Testis (tissue), 3 donors: Measurements from ENCODE around the gene GABBR2. TPM values are rescaled to one million over a fixed set of nuclear protein-coding genes. Genes with fewer than 3 reads are reported as not detected.

ENCODE experiments used
- DNase-seq: peaks from one replicate; pipeline ENCODE4 v3.0.0-alpha.2; 2019
- H3K27ac ChIP-seq, 2 donors: fragments of 200-600 bp; sonication (generic); one replicate each; pipeline ENCODE4 v1.5.1; 2019
- H3K27me3 ChIP-seq: fragments of 200-600 bp; sonication (generic); one replicate; pipeline ENCODE4 v1.5.1; 2019
- H3K36me3 ChIP-seq: fragments of 200-600 bp; sonication (generic); one replicate; pipeline ENCODE4 v1.5.1; 2017; ENCODE audit warnings: low read depth; ENCODE audit errors: missing control alignments
- H3K4me1 ChIP-seq: fragments of 200-600 bp; sonication (generic); one replicate; pipeline ENCODE4 v1.5.1; 2019
- H3K4me3 ChIP-seq, 2 donors: fragments of 200-600 bp; sonication (generic); one replicate each; pipeline ENCODE4 v1.5.1; 2017 to 2019
- H3K9me3 ChIP-seq: fragments of 200-600 bp; sonication (generic); one replicate; pipeline ENCODE4 v1.5.1; 2017
- POLR2A ChIP-seq: fragments of 450-650 bp; IDR thresholded peaks from one replicate; pipeline ENCODE4 v1.6.1; 2017; ENCODE audit warnings: antibody characterized with exemption, mild to moderate bottlenecking, moderate library complexity
- WGBS, 2 donors: methylation state at CpG; one replicate each; pipeline ENCODE4 v1.1.5; 2018; 5-methylcytosine and 5-hydroxymethylcytosine counted together
- intact Hi-C: fragments of 100-400 bp; cut with DNase I; formaldehyde crosslinking; loops from one replicate; pipeline ENCODE4 v1.15.1; 2023; ENCODE audit warnings: low total_unique reads
- polyA plus RNA-seq: library from polyadenylated mRNA; stranded (reverse); fragments of 350-450 nt; fragmentation: Illumina TruSeq; extraction: RNeasy Lipid Tissue Mini Kit (QIAGEN cat#74804); gene quantifications from one replicate; pipeline ENCODE4 v1.2.3, GENCODE V29; 2014; ENCODE audit warnings: low read depth, low replicate concordance; ENCODE audit not compliant: insufficient read depth
- total RNA-seq, 2 donors: library from RNA; depleted of rRNA; stranded (reverse); fragments of >200 nt; gene quantifications; one replicate each; pipeline ENCODE4 v1.2.3, GENCODE V29; 2016
- TF ChIP-seq, protein P1 (sequence below), 3 experiments: fragments of 450-650 bp in 2 of 3; fragments of 200-600 bp in 1 of 3; sonication (generic) in 1 of 3; IDR thresholded peaks; one replicate each; pipeline ENCODE4 v1.5.1; 2016 to 2019; ENCODE audit warnings: antibody characterized with exemption in 3 of 3, mild to moderate bottlenecking in 2 of 3, moderate library complexity in 1 of 3

Gene GABBR2
- total and polyA plus RNA-seq, 3 donors from 2014 or later: 3.0 to 8.1 (median 6.9) TPM

DNA sequence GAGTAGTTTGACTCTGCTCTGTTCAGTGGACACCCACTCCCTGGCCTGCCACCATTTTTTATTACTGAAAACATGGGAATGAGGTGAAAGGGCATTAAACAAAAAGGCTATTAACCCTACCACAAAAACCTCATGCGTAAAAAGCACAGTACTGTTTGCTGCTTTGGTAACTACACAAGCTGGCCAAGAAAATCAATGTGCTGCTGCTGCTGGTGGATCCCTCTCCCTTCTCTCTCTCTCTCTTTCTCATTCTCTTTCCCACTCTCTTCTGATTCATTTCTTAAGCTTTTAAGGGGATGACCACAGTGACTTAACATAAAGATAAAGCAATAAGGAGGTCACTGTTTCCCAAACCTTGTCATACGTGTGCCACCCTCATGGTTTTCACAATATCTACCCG lies 270.1 kb downstream of the GABBR2 start:
- H3K36me3 ChIP-seq: no peaks in the 10 kb centered on the region
- TF ChIP-seq POLR2A: no peak
- TF ChIP-seq, protein P1, sequence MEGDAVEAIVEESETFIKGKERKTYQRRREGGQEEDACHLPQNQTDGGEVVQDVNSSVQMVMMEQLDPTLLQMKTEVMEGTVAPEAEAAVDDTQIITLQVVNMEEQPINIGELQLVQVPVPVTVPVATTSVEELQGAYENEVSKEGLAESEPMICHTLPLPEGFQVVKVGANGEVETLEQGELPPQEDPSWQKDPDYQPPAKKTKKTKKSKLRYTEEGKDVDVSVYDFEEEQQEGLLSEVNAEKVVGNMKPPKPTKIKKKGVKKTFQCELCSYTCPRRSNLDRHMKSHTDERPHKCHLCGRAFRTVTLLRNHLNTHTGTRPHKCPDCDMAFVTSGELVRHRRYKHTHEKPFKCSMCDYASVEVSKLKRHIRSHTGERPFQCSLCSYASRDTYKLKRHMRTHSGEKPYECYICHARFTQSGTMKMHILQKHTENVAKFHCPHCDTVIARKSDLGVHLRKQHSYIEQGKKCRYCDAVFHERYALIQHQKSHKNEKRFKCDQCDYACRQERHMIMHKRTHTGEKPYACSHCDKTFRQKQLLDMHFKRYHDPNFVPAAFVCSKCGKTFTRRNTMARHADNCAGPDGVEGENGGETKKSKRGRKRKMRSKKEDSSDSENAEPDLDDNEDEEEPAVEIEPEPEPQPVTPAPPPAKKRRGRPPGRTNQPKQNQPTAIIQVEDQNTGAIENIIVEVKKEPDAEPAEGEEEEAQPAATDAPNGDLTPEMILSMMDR (IDR thresholded peaks at IDR 0.05): no peak
- 80 to 81% methylated on average over 3 of the region's 3 CpGs for WGBS, 2 donors
- DNase-seq: no peak
- H3K9me3 ChIP-seq: no peaks in the 10 kb centered on the region
- no peak overlapping the region for H3K27ac ChIP-seq
- no peak overlapping the region for H3K4me3 ChIP-seq
- H3K4me1 ChIP-seq: no peaks in the 10 kb centered on the region
- H3K27me3 ChIP-seq: no peaks in the 10 kb centered on the region
- intact Hi-C loops: no loop called here

DNA sequence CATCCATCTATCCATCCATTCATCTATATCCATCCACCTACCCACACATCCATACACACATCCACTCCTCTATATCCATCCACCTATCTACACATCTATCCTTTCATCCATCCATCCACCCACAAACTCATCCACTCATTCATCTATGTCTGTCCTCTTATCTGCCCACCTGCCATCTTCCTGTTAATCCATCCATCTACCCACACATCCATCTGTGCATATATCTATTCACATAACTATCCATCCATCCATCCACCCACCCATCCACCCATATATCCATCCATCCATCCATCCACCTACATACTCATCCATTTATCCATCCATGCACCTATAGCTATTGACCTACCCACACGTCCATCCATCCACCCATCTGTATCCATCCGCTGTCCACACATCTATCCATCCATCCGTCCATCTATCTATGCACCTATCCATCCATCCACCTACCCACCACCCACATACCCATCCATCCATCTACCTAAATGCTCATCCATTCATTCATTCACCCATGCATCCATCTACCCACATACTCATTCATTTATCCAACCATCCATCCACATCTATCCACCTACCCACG lies 271.2 kb downstream of the GABBR2 start:
- Histone ChIP-seq H3K9me3 (no peaks in the 10 kb centered on the region), H3K27me3 (no peaks in the 10 kb centered on the region), H3K4me1 (no peaks in the 10 kb centered on the region), H3K4me3 (no peak overlapping the region), H3K36me3 (no peaks in the 10 kb centered on the region), H3K27ac (no peak overlapping the region)
- no peak for DNase-seq
- TF ChIP-seq, protein P1 (IDR thresholded peaks at IDR 0.05): no peak
- no peak for TF ChIP-seq POLR2A
- 85 to 92% methylated on average over 4 of the region's 4 CpGs for WGBS, 2 donors
- intact Hi-C loops: no loop called here

DNA sequence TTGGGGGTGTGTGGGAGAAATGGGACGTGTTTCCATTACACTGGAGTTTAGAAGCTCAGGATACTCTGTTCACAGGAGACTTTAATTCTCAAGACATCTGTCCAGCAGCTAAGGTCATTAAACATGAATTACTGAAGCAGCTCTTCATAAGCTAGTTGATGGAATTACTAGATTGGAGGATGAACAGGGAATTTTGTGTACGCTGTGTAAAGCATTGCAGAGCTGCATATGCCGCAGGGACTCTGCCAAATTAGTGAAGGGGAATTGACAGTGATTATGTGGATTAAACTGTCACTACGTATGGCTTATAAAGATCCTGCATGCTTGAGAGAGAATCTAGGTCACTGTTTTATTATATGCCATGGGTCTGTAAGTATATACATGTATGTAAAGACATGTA lies 275.8 kb downstream of the GABBR2 start:
- no peaks in the 10 kb centered on the region for H3K36me3 ChIP-seq
- WGBS, 2 donors: 90 to 97% methylated on average over 4 of the region's 4 CpGs
- no peaks in the 10 kb centered on the region for H3K9me3 ChIP-seq
- TF ChIP-seq, protein P1 (IDR thresholded peaks at IDR 0.05): no peak
- TF ChIP-seq POLR2A: no peak
- no peaks in the 10 kb centered on the region for H3K27me3 ChIP-seq
- no peak for DNase-seq
- intact Hi-C loops: no loop called here
- no peak overlapping the region for H3K4me3 ChIP-seq
- no peaks in the 10 kb centered on the region for H3K4me1 ChIP-seq
- no peak overlapping the region for H3K27ac ChIP-seq

DNA sequence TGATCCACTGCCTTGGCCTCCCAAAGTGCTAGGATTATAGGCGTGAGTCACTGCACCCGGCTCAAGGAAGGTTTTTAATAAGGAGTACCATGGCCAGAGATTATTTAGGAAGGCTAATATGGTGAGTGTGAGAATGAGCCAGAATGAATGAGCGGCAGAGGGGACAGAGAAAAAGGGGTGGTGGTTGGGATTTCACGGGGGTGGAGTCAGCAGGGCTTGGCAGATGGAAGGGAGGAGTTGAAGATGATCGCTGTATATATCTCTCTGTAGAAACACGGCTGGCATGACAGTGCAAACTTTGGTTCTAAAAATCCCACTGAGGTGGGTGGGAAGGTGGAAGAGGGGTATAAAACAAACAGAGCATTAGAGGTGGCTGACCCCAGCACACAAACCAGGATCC lies 276.6 kb downstream of the GABBR2 start:
- intact Hi-C loops: no loop called here
- no peaks in the 10 kb centered on the region for H3K4me1 ChIP-seq
- TF ChIP-seq POLR2A: no peak
- TF ChIP-seq, protein P1 (IDR thresholded peaks at IDR 0.05): no peak
- no peaks in the 10 kb centered on the region for H3K9me3 ChIP-seq
- 78 to 81% methylated on average over 6 of the region's 6 CpGs for WGBS, 2 donors
- no peak overlapping the region for H3K27ac ChIP-seq
- no peak for DNase-seq
- no peak overlapping the region for H3K4me3 ChIP-seq
- H3K36me3 ChIP-seq: no peaks in the 10 kb centered on the region
- H3K27me3 ChIP-seq: no peaks in the 10 kb centered on the region

DNA sequence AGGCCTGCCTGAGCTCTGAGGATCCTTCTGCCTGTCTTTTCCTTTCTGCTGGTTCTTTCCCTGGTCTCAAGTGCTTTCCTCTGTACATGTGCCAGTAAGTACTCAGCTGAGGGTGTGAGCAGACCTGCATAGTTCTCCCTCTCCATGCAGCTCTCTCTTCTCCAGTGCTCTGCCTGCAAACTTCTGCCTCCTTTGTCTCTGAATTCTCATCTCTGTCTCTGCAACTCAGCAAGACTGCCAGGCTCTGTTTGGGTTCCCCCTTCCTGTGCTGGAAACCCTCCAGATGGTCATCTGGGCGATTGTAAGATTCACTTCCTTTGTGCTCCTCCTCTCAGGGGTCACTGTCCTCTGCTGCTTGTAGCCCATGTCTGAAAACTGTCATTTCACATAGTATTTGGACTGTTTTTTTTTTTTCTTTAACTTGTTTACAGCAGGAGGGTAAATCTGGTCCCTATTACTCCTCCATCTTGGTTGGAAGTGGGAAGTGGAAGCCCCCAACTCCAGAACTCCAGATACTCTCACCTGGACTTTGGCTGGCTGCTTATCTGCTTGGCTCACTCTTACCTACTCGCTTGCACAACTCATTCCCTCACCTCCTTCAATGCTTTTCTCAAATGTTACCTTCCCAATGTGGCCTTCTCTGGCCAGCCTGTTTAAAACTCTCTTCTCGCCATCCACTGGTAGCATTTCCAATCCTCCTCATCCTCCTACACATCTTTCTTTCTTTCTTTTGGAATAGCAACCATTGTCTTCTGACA lies 278.0 kb downstream of the GABBR2 start:
- TF ChIP-seq, protein P1 (IDR thresholded peaks at IDR 0.05): no peak
- TF ChIP-seq POLR2A: no peak
- Histone ChIP-seq H3K4me1 (no peaks in the 10 kb centered on the region), H3K4me3 (no peak overlapping the region), H3K27me3 (no peaks in the 10 kb centered on the region), H3K36me3 (no peaks in the 10 kb centered on the region), H3K27ac (no peak overlapping the region), H3K9me3 (no peaks in the 10 kb centered on the region)
- no peak for DNase-seq
- intact Hi-C loops: no loop called here
- WGBS, 2 donors: 61 to 69% methylated on average over 3 of the region's 3 CpGs
